Left renal cortex interstitium (tissue), 4 donors: ENCODE data around the gene FGFR1OP2. TPM values are rescaled to one million over a fixed set of nuclear protein-coding genes. Genes with fewer than 3 reads are reported as not detected.

ENCODE experiments used
- DNase-seq, 4 donors: peaks; one replicate each; pipeline ENCODE4 v3.0.0-alpha.2; 2013; ENCODE audit warnings: low read depth in 4 of 4, low spot score in 2 of 4, missing footprints in 1 of 4
- polyA plus RNA-seq, 4 donors: library from polyadenylated mRNA; unstranded; fragments of 120-200 nt; gene quantifications; one replicate each; pipeline ENCODE4 v1.2.1, GENCODE V29; 2013; ENCODE audit not compliant: insufficient read length in 4 of 4

Gene FGFR1OP2
- polyA plus RNA-seq, 4 donors, result 51.5 to 99.4 (median 66.1) TPM

DNA sequence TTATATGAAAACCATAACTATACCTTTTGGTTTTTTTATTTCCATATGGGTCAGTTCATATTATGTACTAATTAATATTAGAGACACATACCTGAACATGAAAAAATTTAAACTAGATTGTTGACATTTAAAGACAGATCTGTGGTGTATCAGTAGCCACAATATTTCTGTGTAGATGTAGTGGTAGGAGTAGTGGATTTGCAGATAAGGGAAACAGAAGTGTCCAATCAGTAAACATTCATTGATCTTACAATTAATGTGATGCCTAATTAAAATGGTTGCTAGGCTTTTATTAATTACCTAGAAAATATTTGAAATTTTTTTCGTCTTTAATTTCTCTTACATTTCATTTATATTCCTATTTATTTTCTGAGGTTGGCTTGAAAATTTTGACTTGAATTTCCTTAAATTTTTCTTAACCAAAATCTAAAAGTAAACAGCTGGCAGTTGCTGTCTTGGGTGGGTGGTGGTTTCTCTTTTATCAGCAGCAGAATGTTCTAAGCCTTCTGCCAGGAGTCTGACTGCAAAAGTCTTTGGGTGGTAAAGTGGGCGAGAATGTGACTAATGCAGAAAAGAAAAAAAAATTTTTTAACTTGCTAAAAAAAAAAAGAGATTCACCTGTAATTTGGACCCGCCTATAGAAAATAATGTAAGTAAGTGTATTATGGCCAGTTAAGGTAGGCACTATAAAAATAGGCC, 2.4 kb downstream of the FGFR1OP2 start:
- DNase-seq, result no peak

DNA sequence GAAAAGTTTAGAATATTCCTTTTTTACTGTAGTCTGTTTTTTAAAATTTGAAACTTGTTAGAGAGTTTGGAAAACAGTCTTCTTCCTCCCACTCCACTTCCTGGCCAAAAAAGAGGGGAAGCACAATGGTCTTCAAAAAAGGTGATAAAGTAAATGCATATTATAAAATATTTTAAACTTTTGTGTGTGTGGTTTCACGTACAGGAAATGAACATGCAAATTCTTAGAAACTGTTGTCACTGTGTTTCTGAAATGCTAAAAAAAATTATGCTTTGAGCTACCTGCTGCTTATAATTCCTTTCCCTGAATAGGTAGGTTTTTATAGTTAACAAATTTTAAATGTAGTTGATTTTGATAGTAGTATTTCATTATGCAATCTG, 2.9 kb downstream of the FGFR1OP2 start:
- no peak for DNase-seq

DNA sequence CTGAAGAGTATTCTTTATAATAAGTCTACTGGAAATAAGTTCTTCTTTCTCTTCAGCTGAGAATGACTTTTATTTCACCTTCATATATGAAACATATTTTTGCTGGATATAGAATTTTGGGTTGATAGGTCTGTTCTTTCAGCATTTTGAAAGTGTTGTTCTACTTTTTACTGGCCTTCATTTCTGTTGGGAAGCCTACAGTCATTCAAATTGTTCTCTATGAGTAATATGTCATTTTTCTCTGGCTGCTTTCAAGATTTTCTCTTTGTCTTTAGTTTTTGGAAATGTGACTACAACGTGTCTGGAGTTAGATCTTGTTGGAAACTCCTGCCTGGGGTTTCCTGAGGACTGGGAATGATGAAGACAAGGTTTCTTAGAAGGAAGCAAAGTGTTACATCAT, 10.0 kb downstream of the FGFR1OP2 start:
- DNase-seq, result no peak

DNA sequence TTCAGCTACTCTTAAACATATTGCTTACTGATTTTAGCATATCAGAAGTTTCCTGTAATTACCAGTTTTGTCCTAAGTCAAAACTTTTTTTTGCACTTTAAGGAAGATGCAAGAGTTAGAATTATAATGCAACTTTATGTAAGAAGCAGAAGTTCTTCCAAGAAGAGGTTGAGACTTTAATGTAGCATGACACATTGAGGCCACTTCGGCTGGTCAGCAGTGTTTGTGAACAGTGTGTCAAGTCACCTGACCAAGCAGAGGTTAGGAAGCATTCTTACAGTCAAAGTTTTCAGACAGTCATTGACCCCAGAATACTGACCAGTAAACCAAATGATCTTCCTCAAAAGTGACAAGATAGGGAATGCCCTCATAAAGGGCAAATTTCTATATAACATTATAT, 15.2 kb downstream of the FGFR1OP2 start:
- no peak for DNase-seq

DNA sequence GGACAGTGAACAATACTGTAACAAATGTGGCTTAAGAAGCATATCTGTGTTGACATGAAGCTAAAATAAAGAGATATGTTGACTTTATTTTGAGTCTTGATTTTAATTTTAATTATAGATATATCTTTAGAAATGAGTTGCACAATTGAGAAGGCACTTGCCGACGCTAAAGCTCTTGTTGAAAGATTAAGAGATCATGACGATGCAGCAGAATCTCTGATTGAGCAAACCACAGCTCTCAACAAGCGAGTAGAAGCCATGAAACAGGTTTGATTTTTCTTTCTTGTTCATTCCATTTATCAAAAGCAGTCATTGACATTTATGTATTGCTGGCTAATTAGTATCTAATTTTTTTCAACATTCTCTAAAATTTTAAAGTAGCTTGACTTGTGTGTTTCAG, 15.8 kb downstream of the FGFR1OP2 start:
- DNase-seq, result no peak

DNA sequence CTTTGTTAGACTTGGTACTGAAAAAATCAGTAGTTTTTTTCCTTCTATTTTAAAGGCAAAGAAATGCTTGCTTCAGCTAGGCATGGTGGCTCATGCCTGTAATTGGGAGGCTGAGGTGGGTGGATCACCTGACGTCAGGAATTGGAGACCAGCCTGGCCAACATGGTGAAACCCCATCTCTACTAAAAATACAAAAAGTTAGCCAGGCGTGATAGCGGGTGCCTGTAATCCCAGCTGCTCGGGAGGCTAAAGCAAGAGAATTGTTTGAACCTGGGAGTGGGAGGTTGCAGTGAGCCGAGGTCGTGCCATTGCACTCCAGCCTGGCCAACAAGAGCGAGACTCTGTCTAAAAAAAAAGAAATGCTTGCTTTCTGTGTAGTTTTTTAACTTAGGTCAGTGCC, 23.1 kb downstream of the FGFR1OP2 start:
- DNase-seq, result peak in 1 of 4 donors; percentile 40

DNA sequence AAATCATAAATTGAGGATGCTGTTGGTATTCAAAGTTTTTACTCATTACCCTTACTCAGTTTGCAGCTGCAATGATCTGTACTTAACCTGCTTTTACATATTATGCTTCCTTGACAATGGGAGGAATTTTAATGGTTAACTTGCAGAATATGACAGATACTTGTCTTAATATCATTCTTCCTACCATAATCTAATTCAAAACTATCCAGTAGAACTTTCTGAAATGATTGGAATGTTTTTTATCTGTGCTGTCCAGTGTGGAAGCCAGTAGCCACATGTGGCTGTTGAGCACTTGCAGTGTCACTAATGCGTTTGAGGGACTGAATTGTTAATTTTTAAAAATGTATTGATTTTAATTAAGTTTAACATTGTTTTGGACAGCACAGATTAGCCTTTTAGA, 23.5 kb downstream of the FGFR1OP2 start:
- DNase-seq, result no peak

DNA sequence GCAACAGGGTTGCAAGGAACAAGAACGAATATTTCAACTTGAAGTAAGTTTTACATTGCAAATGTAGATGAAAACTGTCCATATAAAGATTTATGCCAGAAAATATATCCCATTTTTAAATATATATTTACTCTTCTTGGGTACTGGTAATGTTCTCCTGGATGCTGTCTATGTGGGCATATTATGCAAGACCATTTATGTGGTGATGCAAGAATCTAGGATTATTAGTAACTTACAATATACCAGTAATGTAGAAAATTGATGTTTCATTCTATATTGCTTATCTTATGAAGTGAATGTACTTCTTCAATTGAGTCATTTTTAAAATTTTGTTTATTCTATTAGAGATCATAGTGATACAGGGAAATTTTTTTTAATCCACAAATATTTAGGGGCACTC, 25.1 kb downstream of the FGFR1OP2 start:
- no peak for DNase-seq

DNA sequence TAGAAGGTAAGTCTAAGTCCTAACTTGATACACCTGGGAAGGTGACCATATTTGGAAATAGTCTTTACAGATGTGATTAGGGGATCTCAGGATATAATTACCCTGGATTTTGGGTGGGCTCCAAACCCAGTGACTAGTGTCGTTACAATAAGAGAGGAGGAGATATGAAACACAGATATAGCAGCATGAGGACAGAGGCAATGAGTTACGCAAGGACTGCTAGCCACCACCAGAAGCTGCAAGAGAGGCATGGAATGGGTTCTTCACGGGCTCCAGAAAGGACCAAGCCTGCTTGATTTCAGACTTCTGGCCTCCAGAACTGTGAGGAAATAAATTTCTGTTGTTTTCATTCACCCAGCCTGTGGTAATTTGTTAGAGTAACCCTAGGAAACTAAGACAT, 28.6 kb downstream of the FGFR1OP2 start:
- no peak for DNase-seq

DNA sequence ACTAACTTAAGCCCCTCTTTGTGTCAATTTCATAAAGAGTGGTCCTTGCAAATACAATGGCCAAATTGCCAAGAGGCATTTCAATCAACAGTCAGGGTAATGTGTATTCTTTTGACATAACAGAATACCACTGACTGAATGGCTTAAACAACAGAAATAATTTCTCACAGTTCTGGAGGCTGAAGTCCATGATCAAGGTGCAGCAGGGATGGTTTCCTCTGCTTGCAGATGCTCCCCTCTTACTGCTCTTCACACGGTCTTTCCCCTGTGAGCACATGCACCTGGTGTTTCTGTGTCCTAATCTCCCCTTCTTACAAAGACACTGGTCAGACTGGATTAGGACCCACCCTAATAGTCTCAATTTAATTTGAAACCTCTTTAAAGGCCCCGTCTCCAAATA, 31.9 kb downstream of the FGFR1OP2 start:
- DNase-seq, result no peak

DNA sequence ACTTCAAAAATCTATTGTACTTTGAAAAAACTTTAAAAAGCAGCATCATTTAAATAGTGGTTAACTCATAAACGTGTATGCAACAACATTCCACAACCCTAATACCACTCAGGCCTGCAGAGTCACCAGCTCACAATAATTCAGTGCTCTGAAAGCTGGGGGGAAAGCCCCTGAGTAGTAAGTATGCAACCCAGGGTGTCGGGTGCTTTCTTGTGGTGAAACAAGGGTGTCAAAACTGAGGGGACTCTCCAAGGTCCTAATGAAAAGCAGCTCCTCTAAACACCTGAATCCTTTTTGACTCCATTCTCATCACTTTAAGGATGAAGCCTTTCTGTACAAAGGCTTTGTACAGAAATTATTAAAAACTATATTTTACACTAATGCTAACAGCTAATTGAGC, 33.7 kb downstream of the FGFR1OP2 start:
- no peak for DNase-seq

DNA sequence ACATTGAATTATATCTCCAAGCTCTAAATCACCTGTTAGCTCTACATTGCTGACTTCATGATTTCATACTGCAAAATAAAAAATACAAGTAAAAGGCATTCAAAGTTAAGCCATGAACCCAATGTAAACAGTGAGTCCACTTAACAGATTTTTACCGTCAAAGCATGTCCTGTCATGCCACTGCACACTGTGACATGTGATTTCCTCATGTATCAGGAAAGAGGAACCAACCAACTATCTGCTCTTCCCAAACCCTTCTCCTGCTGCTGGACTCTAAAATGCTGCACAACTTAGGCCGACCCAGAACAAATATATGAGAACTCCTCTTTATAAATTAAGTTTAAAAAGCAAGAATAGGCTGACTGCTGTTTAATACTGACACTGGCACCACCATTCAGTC, 38.4 kb downstream of the FGFR1OP2 start:
- DNase-seq, result no peak

DNA sequence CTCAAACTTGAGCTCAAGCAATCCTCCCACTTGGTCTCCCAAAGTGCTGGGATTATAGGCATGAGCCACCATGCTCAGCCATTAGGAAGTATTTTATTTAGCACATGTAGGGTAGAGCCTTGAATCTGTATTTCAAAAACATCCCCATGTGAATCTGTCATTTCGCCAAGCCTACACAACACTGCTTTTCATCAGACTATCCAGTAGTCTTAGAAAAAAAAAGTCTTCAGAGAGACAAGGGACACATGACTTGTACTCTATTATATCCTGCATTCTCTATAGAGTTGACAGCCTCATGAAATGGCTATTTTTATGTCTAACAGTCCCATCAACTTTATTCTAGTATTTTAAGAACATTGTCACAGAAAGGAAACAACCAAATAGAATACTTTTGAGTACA, 40.5 kb downstream of the FGFR1OP2 start:
- no peak for DNase-seq

DNA sequence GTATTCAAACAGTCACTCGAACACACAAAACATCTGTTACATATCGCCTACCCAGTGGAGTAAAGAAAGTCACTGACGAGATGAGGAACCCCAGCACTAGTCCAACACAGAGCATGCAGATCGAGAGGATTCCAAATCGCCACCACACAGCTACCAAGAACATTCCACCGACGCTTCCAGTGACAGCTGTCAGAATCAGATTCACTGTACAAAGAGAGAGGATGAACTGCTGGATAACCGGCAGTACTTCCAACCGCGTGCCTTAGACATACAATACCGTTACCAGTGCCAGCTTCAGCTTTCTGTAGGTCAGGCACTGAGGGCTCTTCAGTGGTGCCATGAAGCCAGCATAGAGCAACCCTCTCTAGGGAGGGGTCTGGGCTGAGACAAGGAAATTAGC, 41.5 kb downstream of the FGFR1OP2 start:
- DNase-seq, result no peak

DNA sequence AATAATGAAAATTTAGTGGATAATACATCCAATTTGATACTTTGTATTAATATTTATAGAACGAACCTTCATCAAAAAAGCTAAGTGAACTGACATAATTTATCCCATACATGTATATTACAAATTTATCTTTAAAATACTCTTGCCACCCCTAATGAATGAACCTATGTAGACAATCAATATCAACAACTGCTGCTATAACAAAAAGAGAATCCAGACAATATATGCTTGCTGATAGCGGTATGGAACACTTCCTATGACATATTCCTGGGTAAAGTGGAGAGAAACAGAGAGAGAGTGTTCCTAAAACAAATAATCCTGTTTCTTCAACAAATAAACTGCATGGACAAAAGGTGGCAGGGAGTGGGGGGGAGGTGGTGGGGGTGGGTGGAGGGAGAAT, 44.6 kb downstream of the FGFR1OP2 start:
- DNase-seq, result no peak

DNA sequence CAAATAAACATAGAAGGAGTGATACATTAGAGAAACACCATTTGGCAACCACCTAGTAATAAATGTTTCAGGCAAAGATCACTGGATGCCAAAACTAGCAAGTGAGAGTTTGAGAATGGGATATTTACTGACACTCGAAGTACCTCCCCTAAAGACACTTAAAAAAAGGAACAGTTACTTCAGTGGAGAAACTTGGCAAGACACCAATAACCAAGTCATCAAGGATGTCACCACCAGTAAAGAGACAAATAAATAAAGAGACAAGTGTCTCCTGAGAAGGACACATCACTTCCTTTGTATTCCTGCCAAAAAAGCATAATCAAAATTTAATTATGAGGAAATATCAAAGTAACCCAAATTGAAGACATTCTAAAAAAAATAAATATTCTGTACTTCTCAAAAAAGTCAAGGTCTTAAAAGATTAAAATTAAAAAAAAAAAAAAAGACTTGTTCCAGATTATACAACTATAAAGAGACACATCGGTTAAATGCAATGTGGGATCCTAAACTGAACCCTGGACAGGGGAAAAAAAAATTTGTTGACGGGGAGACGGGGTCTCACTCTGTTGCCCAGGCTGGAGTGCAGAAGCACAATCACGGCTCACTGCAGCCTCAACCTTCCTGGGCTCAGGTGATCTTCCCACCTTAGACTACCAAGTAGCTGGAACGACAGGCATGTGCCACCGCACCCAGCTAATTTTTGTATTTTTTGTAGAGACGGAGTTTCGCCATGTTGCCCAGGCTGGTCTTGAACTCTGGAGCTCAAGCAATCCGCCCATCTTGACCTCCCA, 49.6 kb downstream of the FGFR1OP2 start:
- no peak for DNase-seq

DNA sequence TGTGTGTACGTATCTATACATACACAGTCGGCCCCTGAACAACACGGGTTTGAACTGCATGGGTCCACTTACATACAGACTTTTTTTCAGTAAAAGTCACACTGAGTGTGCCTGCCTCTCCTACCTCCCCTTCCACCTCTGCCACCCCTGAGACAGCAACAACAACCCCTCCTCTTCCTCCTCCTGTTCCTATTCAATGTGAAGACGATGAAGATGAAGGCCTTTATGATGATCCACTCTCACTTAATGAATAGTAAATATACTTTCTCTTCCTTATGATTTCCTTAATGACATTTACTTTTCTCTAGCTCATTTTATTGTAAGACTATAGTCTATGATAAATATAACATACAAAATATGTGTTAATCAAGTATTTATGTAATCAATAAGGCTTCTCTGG, 50.4 kb downstream of the FGFR1OP2 start:
- no peak for DNase-seq

DNA sequence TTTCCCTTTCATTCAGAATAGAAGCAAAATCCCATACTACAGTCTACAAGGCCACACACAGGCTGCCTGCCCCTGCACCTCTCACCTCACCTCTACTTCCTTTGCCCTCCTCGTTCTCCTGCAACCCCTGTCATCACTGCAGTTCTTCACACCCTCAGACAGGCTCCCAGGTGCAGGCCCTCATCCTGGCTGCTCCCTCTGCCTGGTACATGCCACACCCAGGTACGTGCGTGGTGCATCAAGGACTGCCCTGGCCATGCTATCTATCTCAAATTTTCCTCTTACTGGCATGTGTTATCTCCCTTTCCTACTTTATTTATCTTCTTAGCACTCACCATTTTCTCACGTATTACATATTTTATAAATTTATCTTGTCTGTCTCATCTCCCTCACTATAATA, 51.6 kb downstream of the FGFR1OP2 start:
- DNase-seq, result no peak

DNA sequence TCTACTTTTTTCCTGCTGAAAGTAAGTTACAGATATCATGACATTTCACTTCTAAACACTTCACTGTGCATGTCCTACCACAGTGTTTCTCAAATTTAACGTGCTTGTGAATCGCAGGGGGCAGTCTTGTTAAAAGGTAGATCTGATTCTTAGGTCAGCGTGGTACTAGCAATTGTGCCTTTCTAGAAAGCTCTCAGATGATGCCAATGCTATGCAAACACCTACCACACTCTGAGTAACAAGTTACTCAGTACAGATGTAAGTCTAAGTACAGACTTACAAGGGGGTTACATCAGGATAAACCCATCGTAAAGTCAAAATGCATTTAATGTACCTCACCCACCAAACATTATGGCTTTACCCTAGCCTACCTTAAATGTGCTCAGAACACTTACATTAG, 53.6 kb downstream of the FGFR1OP2 start:
- DNase-seq, result no peak

DNA sequence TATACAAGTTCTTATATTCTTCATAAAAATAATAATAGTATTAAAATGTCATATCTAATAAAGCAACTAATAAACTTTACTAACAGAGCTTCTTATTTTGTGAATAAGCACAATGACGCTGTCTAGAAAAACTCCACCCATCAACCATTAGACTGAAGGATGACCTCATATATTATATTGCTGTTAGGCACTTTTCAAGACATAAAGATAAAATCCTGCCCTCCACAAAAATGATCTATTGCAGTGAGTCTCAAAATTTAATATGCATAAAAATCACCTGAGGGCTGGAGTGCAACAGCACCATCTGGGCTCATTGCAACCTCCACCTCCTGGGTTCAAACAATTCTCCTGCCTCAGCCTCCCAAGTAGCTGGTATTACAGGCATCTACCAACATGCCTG, 55.8 kb downstream of the FGFR1OP2 start:
- DNase-seq, result no peak

DNA sequence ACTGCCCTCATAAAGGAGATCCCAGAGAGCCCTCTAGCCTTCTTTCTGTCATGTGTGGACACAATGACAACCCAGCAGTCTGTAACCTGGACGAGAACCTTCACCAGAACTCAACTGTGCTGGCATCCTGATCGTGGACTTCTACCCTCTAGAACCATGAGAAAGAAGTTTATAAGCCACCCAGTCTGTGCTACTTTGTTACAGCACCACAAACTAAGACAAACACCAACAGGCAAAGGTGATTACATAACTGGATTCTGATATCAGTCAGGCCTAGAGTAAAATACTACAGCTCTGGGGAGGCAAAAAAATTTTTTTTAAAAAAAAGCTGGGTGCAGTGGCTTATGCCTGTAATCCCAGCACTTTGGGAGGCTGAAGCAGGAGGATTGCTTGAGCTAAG, 57.4 kb downstream of the FGFR1OP2 start:
- no peak for DNase-seq

DNA sequence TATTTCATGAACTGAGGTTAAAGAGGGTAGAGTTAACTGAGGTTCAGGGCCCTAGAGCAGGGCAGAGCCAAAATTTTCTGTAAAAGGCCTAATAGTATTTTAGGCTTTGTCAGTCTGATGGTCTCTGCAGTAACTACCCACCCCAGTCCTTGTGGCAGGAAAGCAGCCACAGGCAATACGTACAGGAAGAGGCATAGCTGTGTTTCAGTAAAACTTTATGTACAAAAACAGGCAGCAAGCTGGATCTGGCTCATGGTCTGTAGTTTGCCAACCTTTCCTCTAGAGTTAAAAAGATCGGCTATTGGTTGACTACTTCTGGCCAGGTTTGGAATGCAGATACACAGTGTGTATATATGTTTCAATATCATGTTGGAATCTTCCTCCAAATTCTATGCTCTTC, 58.7 kb downstream of the FGFR1OP2 start:
- no peak for DNase-seq
